ENCODE results near the gene DHRS2.
"Not testable (repeated sequence)": the region's sequence is repeated elsewhere in the genome, so short reads cannot be mapped to it uniquely, and the experiment has no call there.

GRCh38 chr14:23689709-23690514 is 53.7 kb downstream of the DHRS2 start:
- TF ChIP-seq CTCF (IDR thresholded peaks at IDR 0.05; ENCODE audit: poor library complexity, severe bottlenecking); POLR2AphosphoS5 (IDR thresholded peaks at IDR 0.05): not testable (repeated sequence)
